Lower leg skin (tissue), 4 donors: ENCODE measurements around the gene CSNK1G1. TPM values are rescaled to one million over a fixed set of nuclear protein-coding genes. Genes with fewer than 3 reads are reported as not detected.
"Not testable (repeated sequence)": the region's sequence is repeated elsewhere in the genome, so short reads cannot be mapped to it uniquely, and the experiment has no call there.

Experiments used
- DNase-seq, 2 donors: peaks; one replicate each; pipeline ENCODE4 v3.0.0-alpha.2; 2019; ENCODE audit warnings: low spot score in 2 of 2
- H3K4me3 ChIP-seq: fragments of 200-600 bp; sonication (generic); 2 replicates; pipeline ENCODE4 v1.5.1; 2017; ENCODE audit warnings: mild to moderate bottlenecking, low read depth; ENCODE audit not compliant: poor library complexity, severe bottlenecking
- CTCF ChIP-seq, 3 donors: fragments of 450-650 bp; IDR thresholded peaks; one replicate each; pipeline ENCODE4 v1.5.1; 2016; ENCODE audit warnings: antibody characterized with exemption in 3 of 3, mild to moderate bottlenecking in 3 of 3, moderate library complexity in 2 of 3
- POLR2A ChIP-seq, 2 donors: fragments of 450-650 bp; IDR thresholded peaks; one replicate each; pipeline ENCODE4 v1.6.1; 2016 to 2017; ENCODE audit warnings: antibody characterized with exemption in 2 of 2, mild to moderate bottlenecking in 1 of 2, moderate library complexity in 1 of 2
- WGBS, 2 donors: methylation state at CpG; one replicate each; pipeline ENCODE4 v1.1.5; 2018; 5-methylcytosine and 5-hydroxymethylcytosine counted together
- intact Hi-C: fragments of 100-400 bp; cut with DNase I; formaldehyde crosslinking; loops from one replicate; pipeline ENCODE4 v1.15.0; 2023; ENCODE audit warnings: low total_unique reads
- total RNA-seq, 4 donors: library from RNA; depleted of rRNA; stranded (reverse); fragments of >200 nt; gene quantifications; one replicate each; pipeline ENCODE4 v1.1.0, GENCODE V29; 2016

The CSNK1G1 gene
- total RNA-seq, 4 donors from 2014 or later, result 11.9 to 16.7 (median 14.1) TPM

- H3K4me3 ChIP-seq, result peak within 1 kb of the TSS; percentile 59
- TF ChIP-seq POLR2A (IDR thresholded peaks at IDR 0.05) (no peak), CTCF (IDR thresholded peaks at IDR 0.05) (peak in 1 of 3 donors; percentile 41)
- intact Hi-C loops, result no loop called here
- WGBS, 2 donors, result 0 to 1% methylated on average over 35 of the region's 35 CpGs
- DNase-seq, result peak; percentile 94 to 99
Observed at GRCh38 chr15:64387562-64388168, 31.7 kb upstream of the CSNK1G1 start, which contains the start of gene TRIP4. Gene TRIP4, plus strand, starts transcription at chr15:64387836. Its CDS starts 28 bp downstream, at chr15:64387864.

DNA sequence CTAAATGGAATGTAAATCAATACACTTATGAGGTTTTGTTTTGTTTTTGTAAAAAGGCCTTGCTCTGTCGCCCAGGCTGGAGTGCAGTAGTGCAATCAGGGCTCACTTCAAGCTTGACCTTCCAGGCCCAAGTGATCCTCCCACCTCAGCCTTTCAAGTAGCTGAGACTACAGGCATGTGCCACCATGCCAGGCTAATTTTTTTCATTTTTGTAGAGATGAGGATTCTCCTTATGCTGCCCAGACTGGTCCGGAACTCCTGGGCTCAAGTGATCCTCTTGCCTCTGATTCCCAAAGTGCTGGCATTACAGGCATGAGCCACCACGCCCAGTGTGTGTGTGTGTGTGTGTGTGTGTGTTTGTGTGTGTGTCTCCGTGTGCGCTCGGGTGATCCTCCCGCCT, 30.3 kb upstream of the CSNK1G1 start:
- WGBS, 2 donors, result 93 to 94% methylated on average over 7 of the region's 7 CpGs
- intact Hi-C loops, result no loop called here
- TF ChIP-seq POLR2A (IDR thresholded peaks at IDR 0.05) (no peak), CTCF (IDR thresholded peaks at IDR 0.05) (no peak)
- peak in 1 of 2 donors; percentile 48 for DNase-seq
- H3K4me3 ChIP-seq, result no peak overlapping the region

- H3K4me3 ChIP-seq, result no peak overlapping the region
- intact Hi-C loops, result no loop called here
- no peak for DNase-seq
- WGBS, 2 donors, result 74 to 79% methylated on average over 2 of the region's 2 CpGs
- TF ChIP-seq POLR2A (IDR thresholded peaks at IDR 0.05) (no peak), CTCF (IDR thresholded peaks at IDR 0.05) (no peak)
Observed at GRCh38 chr15:64383760-64384159, 27.8 kb upstream of the CSNK1G1 start.

- intact Hi-C loops, result no loop called here
- WGBS, 2 donors, result 0 to 1% methylated on average over 37 to 38 of the region's 38 CpGs
- DNase-seq, result peak; percentile 94 to 99
- TF ChIP-seq POLR2A (IDR thresholded peaks at IDR 0.05), result no peak
- no peak for TF ChIP-seq CTCF (IDR thresholded peaks at IDR 0.05)
- peak within 1 kb of the TSS; percentile 23 for H3K4me3 ChIP-seq
Observed at GRCh38 chr15:64381000-64381751, 25.2 kb upstream of the CSNK1G1 start, which contains the start of gene PCLAF. Gene PCLAF, minus strand, starts transcription at chr15:64381441. Its CDS starts 70 bp downstream, at chr15:64381371.

DNA sequence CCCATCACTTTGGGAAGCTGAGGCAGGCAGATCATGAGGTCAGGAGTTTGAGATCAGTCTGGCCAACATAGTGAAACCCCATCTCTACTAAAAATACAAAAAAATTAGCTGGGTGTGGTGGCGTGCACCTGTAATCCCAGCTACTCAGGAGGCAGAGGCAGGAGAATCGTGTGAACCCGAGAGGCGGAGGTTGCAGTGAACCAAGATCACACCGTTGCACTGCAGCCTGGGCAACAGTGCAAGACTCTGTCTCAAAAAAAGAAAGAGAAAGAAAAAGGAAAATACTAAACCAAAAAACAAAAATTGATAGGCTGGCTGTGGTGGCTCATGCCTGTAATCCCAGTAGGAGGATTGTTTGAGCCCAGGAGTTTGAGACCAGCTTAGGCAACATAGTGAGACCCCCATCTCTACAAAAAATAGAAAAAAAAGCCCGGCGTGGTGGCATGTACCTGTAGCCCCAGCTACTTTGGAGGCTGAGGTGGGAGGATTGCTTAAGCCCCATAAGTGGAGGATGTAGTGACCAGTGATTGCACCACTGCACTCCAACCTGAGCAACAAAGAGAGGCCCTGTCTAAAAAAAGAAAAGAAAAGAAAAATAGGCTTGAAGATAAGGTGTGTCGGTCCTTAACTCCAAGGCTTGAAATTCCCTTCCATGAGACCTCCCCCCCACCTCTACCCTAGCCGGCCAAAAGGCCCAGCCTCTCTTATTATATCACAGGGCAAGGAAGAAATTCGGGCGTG, 24.3 kb upstream of the CSNK1G1 start:
- H3K4me3 ChIP-seq, intact Hi-C loops: not testable (repeated sequence)
- 57 to 60% methylated on average over 11 of the region's 11 CpGs for WGBS, 2 donors
- DNase-seq, result peak in 1 of 2 donors; percentile 32
